Islet precursor cell (in vitro differentiated cells): ENCODE data around the gene SPTBN1.

Experiments
- DNase-seq: peaks from one replicate; pipeline ENCODE4 v3.0.0-alpha.2; 2018

The SPTBN1 gene

GRCh38 chr2:54595161-54595803, 139.2 kb downstream of the SPTBN1 start:
- DNase-seq, result peak; percentile 39

- peak; percentile 31 for DNase-seq
Observed at GRCh38 chr2:54595999-54596902, 140.1 kb downstream of the SPTBN1 start.

- DNase-seq, result peak; percentile 10
Observed at GRCh38 chr2:54597153-54597848, 141.2 kb downstream of the SPTBN1 start.

- DNase-seq, result peak; percentile 12
Observed at GRCh38 chr2:54598347-54599325, 142.5 kb downstream of the SPTBN1 start.

GRCh38 chr2:54599326-54599710, 143.2 kb downstream of the SPTBN1 start:
- peak; percentile 14 for DNase-seq

- DNase-seq, result peak; percentile 37
Observed at GRCh38 chr2:54599914-54600313, 143.8 kb downstream of the SPTBN1 start.

- peak; percentile 41 for DNase-seq
Observed at GRCh38 chr2:54601339-54601738, 145.2 kb downstream of the SPTBN1 start.

GRCh38 chr2:54602736-54603322, 146.7 kb downstream of the SPTBN1 start:
- no peak for DNase-seq

GRCh38 chr2:54603357-54603756, 147.2 kb downstream of the SPTBN1 start:
- peak; percentile 39 for DNase-seq

GRCh38 chr2:54603796-54604195, 147.7 kb downstream of the SPTBN1 start:
- DNase-seq, result peak; percentile 25

- DNase-seq, result peak; percentile 34
Observed at GRCh38 chr2:54604871-54605270, 148.7 kb downstream of the SPTBN1 start.

- DNase-seq, result peak; percentile 42
Observed at GRCh38 chr2:54605836-54606235, 149.7 kb downstream of the SPTBN1 start.

GRCh38 chr2:54606393-54606958, 150.3 kb downstream of the SPTBN1 start:
- peak; percentile 43 for DNase-seq

GRCh38 chr2:54608224-54608623, 152.1 kb downstream of the SPTBN1 start:
- peak; percentile 1 for DNase-seq

GRCh38 chr2:54609241-54609640, 153.1 kb downstream of the SPTBN1 start:
- no peak for DNase-seq

- peak; percentile 9 for DNase-seq
Observed at GRCh38 chr2:54609647-54610046, 153.5 kb downstream of the SPTBN1 start.

- no peak for DNase-seq
Observed at GRCh38 chr2:54610700-54611099, 154.6 kb downstream of the SPTBN1 start.

- DNase-seq, result peak; percentile 45
Observed at GRCh38 chr2:54611830-54612545, 155.9 kb downstream of the SPTBN1 start.

GRCh38 chr2:54613386-54613785, 157.3 kb downstream of the SPTBN1 start:
- peak; percentile 16 for DNase-seq

GRCh38 chr2:54613794-54614257, 157.7 kb downstream of the SPTBN1 start:
- DNase-seq, result peak; percentile 29

GRCh38 chr2:54614819-54615218, 158.7 kb downstream of the SPTBN1 start:
- DNase-seq, result peak; percentile 6
